Measurements from ENCODE around the gene PLXNC1.

Gene PLXNC1

DNA sequence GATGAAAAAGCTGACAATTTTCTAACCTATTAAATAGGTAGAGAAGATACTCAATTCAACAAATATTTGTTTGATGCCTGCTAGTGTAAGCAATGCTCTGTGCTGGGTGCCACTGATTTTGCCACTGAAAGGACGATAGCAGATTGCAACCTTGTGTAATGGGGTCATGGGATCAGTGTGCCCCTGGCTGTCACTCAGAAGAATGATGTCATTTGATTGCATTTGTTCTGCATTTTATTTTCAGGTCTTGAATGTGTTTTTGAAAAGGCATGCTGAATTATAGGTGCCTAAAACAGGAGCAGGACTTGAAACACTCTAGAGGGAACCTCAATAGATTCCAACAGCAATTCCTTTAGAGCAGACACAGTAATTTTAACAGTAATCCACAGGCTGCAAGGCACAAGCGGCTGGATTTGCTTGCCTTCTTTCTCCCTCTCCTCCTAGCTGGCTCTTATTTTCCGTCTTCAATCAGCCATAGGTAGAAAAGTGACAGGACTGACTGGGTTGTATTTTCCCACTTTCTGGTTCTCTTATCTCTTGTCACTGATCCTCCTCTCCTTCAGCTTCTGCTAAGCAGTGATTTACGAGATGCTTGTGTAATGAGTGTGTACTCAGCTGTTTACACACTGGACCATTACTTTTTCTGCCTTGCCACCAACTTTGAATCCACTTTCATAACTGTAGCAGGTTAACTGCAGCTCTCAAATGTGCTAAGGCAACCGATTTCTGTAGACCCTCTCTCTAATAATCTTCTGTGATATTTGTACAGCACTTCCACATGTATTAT is 4.1 kb downstream of the PLXNC1 start:
- Histone ChIP-seq H3K36me3 (ENCODE audit: control insufficient read depth in 4 of 4, insufficient read depth in 4 of 4, low read length in 3 of 4) (peaks cover 0 to 5% (median 2%) of the 10 kb centered on the region in 4 experiments), H3K4me3 (ENCODE audit: control insufficient read depth in 1 of 7, extremely low read depth in 1 of 7, insufficient read depth in 4 of 7, low read depth in 2 of 7, low read length in 6 of 7) (peak overlapping the region in 3 of 7 experiments; percentile 27 to 93 (median 78)), H3K27ac (ENCODE audit: insufficient read depth in 1 of 2, low read depth in 1 of 2, low read length in 2 of 2, poor library complexity in 1 of 2, severe bottlenecking in 2 of 2) (no peak overlapping the region), H3K4me1 (ENCODE audit: control extremely low read depth in 1 of 4, control insufficient read depth in 4 of 4, insufficient read depth in 4 of 4, low read length in 3 of 4) (peaks cover 9 to 53% (median 49%) of the 10 kb centered on the region in 4 experiments), H3K27me3 (replicated peaks in 2 of 5; ENCODE audit: control insufficient read depth in 4 of 5, insufficient read depth in 5 of 5, low read length in 4 of 5) (no peaks in the 10 kb centered on the region), H3K9me3 (ENCODE audit: control extremely low read depth in 1 of 5, control insufficient read depth in 4 of 5, insufficient read depth in 2 of 5, low read depth in 1 of 5, low read length in 4 of 5) (no peaks in the 10 kb centered on the region)
- CTCF ChIA-PET, result interaction anchor here (1.1 to 12.5 kb wide), 9 partner anchors 10 to 283 kb away, joined by 3 to 193 read pairs (median 4); no protein-coding TSS in a partner anchor
- POLR2A ChIA-PET, result interaction anchor here (0.6 to 1.1 kb wide), 2 partner anchors 26 to 476 kb away, joined by 3 to 4 read pairs; no protein-coding TSS in a partner anchor
- peak in 2 of 3 donors; percentile 46 to 59 for DNase-seq
- WGBS (ENCODE audit: insufficient coverage), result 22% methylated on average over 1 of the region's 5 CpGs

DNA sequence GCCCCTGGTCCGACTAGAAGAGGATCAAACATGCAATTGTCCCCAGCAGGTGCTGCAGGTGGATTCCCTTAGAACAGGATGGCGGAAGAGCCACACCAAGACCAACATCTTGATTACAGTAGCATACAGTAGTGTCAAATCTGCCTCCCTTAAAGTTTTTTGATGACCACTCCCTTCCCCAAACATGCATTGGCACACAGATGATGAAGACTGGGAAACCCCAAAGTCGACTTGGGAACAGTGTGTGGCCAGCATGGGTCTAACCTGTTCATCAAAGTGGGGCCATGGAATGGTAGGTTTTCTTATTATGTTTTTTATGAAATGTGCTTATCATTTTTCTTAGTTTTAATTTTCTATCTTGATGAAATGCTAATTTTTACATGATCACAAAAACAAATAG is 8.8 kb downstream of the PLXNC1 start:
- H3K4me1 ChIP-seq (ENCODE audit: control extremely low read depth in 1 of 4, control insufficient read depth in 4 of 4, insufficient read depth in 4 of 4, low read length in 3 of 4), result peaks cover 10 to 41% (median 30%) of the 10 kb centered on the region in 4 experiments
- POLR2A ChIA-PET, result interaction anchor here (0.5 kb wide), 1 partner anchor 17 kb away, joined by 3 read pairs; no protein-coding TSS in a partner anchor
- H3K9me3 ChIP-seq (ENCODE audit: control extremely low read depth in 1 of 5, control insufficient read depth in 4 of 5, insufficient read depth in 2 of 5, low read depth in 1 of 5, low read length in 4 of 5), result no peaks in the 10 kb centered on the region
- peaks cover 0 to 5% (median 2%) of the 10 kb centered on the region in 4 experiments for H3K36me3 ChIP-seq (ENCODE audit: control insufficient read depth in 4 of 4, insufficient read depth in 4 of 4, low read length in 3 of 4)
- CTCF ChIA-PET, result interaction anchor here (0.9 to 12.5 kb wide), 5 partner anchors 8 to 23 kb away, joined by 3 to 193 read pairs (median 8); no protein-coding TSS in a partner anchor
- WGBS (ENCODE audit: insufficient coverage), result 81% methylated on average over 3 of the region's 3 CpGs
- no peaks in the 10 kb centered on the region for H3K27me3 ChIP-seq (replicated peaks in 2 of 5; ENCODE audit: control insufficient read depth in 4 of 5, insufficient read depth in 5 of 5, low read length in 4 of 5)
- DNase-seq, result no peak
- no peak overlapping the region for H3K27ac ChIP-seq (ENCODE audit: insufficient read depth in 1 of 2, low read depth in 1 of 2, low read length in 2 of 2, poor library complexity in 1 of 2, severe bottlenecking in 2 of 2)
- H3K4me3 ChIP-seq (ENCODE audit: control insufficient read depth in 1 of 7, extremely low read depth in 1 of 7, insufficient read depth in 4 of 7, low read depth in 2 of 7, low read length in 6 of 7), result no peak overlapping the region

DNA sequence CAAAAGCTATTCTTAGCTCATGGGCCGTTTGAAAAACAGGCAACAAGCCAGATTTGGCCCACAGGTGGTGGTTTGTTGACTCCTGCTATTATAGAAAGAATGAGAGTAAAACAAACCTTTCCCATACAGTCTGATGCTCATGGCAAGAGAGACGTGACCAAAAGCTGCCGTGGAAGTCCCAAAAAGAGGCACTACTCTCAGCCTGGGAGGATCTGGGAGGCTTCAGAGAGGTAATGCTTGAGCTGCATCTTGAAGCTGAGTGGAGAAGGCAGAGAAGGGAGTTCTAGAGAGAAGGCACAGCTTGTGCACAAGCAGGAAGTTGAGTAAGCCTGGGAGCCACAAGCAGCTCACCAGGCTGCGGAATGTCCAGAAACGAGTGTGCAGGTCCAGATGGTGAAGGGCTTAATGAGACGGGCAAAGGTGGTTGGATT is 9.6 kb downstream of the PLXNC1 start:
- 5% methylated on average over 4 of the region's 6 CpGs for WGBS (ENCODE audit: insufficient coverage)
- peaks cover 6 to 35% (median 27%) of the 10 kb centered on the region in 4 experiments for H3K4me1 ChIP-seq (ENCODE audit: control extremely low read depth in 1 of 4, control insufficient read depth in 4 of 4, insufficient read depth in 4 of 4, low read length in 3 of 4)
- ChIA-PET POLR2A (no interaction called here), CTCF (interaction anchor here (0.9 to 12.5 kb wide), 8 partner anchors 9 to 52 kb away, joined by 3 to 193 read pairs (median 3); no protein-coding TSS in a partner anchor)
- peak in 2 of 3 donors; percentile 76 to 86 for DNase-seq
- H3K9me3 ChIP-seq (ENCODE audit: control extremely low read depth in 1 of 5, control insufficient read depth in 4 of 5, insufficient read depth in 2 of 5, low read depth in 1 of 5, low read length in 4 of 5), result no peaks in the 10 kb centered on the region
- H3K4me3 ChIP-seq (ENCODE audit: control insufficient read depth in 1 of 7, extremely low read depth in 1 of 7, insufficient read depth in 4 of 7, low read depth in 2 of 7, low read length in 6 of 7), result peak overlapping the region in 5 of 7 experiments; percentile 30 to 53 (median 33)
- H3K36me3 ChIP-seq (ENCODE audit: control insufficient read depth in 4 of 4, insufficient read depth in 4 of 4, low read length in 3 of 4), result peaks cover 0 to 5% (median 2%) of the 10 kb centered on the region in 4 experiments
- peak overlapping the region; percentile 29 to 66 for H3K27ac ChIP-seq (ENCODE audit: insufficient read depth in 1 of 2, low read depth in 1 of 2, low read length in 2 of 2, poor library complexity in 1 of 2, severe bottlenecking in 2 of 2)
- H3K27me3 ChIP-seq (replicated peaks in 2 of 5; ENCODE audit: control insufficient read depth in 4 of 5, insufficient read depth in 5 of 5, low read length in 4 of 5), result no peaks in the 10 kb centered on the region

DNA sequence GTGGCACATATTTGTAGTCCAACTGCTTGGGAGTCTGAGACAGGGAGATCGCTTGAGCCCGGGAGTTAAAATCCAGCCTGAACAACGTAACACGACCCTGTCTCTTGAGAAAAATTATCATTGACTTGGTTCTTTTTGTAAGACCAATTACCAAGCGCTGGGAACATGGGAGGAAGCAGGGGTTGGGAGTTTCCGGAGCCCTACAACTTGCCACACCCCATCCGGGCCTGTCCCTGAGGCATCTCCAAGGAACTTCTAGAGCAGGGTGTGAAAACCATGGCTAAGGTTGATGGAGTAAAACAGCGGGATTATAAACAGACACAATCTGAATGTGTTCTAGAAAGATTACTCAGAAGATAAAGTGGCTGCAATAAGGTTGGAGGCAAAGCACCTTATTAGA is 10.3 kb downstream of the PLXNC1 start:
- ChIA-PET POLR2A (no interaction called here), CTCF (interaction anchor here (1.0 to 12.5 kb wide), 7 partner anchors 9 to 52 kb away, joined by 3 to 193 read pairs (median 3); no protein-coding TSS in a partner anchor)
- peak overlapping the region in 1 of 2 experiments; percentile 66 for H3K27ac ChIP-seq (ENCODE audit: insufficient read depth in 1 of 2, low read depth in 1 of 2, low read length in 2 of 2, poor library complexity in 1 of 2, severe bottlenecking in 2 of 2)
- no peak overlapping the region for H3K4me3 ChIP-seq (ENCODE audit: control insufficient read depth in 1 of 7, extremely low read depth in 1 of 7, insufficient read depth in 4 of 7, low read depth in 2 of 7, low read length in 6 of 7)
- WGBS (ENCODE audit: insufficient coverage), result 75% methylated on average over 8 of the region's 8 CpGs
- no peak for DNase-seq
- H3K36me3 ChIP-seq (ENCODE audit: control insufficient read depth in 4 of 4, insufficient read depth in 4 of 4, low read length in 3 of 4), result peaks cover 0 to 2% (median 0%) of the 10 kb centered on the region in 4 experiments
- no peaks in the 10 kb centered on the region for H3K9me3 ChIP-seq (ENCODE audit: control extremely low read depth in 1 of 5, control insufficient read depth in 4 of 5, insufficient read depth in 2 of 5, low read depth in 1 of 5, low read length in 4 of 5)
- H3K27me3 ChIP-seq (replicated peaks in 2 of 5; ENCODE audit: control insufficient read depth in 4 of 5, insufficient read depth in 5 of 5, low read length in 4 of 5), result no peaks in the 10 kb centered on the region
- peaks cover 6 to 35% (median 24%) of the 10 kb centered on the region in 4 experiments for H3K4me1 ChIP-seq (ENCODE audit: control extremely low read depth in 1 of 4, control insufficient read depth in 4 of 4, insufficient read depth in 4 of 4, low read length in 3 of 4)

DNA sequence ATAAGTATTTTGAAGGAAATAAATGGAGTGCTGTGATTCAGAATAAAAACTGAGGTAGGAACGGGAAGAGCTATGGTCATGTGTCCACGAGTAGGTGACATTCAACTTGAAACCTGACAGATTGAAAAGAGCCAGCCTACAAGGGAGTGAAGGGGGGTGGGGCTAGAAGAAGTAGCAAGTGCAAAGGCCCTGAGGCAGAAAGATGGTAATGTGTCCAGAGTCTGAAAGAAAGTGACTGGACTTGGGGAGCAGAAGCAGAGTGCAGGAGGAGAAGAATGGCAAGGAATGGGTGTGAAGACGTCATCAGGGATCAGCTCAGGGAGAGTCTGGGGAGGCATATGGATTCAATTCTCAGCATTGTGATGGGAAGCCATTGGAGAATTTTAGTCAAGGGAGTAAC is 13.7 kb downstream of the PLXNC1 start:
- WGBS (ENCODE audit: insufficient coverage), result 96% methylated on average over 3 of the region's 3 CpGs
- no peak overlapping the region for H3K27ac ChIP-seq (ENCODE audit: insufficient read depth in 1 of 2, low read depth in 1 of 2, low read length in 2 of 2, poor library complexity in 1 of 2, severe bottlenecking in 2 of 2)
- H3K27me3 ChIP-seq (replicated peaks in 2 of 5; ENCODE audit: control insufficient read depth in 4 of 5, insufficient read depth in 5 of 5, low read length in 4 of 5), result no peaks in the 10 kb centered on the region
- peaks cover 12 to 36% (median 29%) of the 10 kb centered on the region in 4 experiments for H3K4me1 ChIP-seq (ENCODE audit: control extremely low read depth in 1 of 4, control insufficient read depth in 4 of 4, insufficient read depth in 4 of 4, low read length in 3 of 4)
- no peak for DNase-seq
- H3K4me3 ChIP-seq (ENCODE audit: control insufficient read depth in 1 of 7, extremely low read depth in 1 of 7, insufficient read depth in 4 of 7, low read depth in 2 of 7, low read length in 6 of 7), result no peak overlapping the region
- H3K36me3 ChIP-seq (ENCODE audit: control insufficient read depth in 4 of 4, insufficient read depth in 4 of 4, low read length in 3 of 4), result peaks cover 0 to 1% (median 0%) of the 10 kb centered on the region in 4 experiments
- POLR2A ChIA-PET, result no interaction called here
- H3K9me3 ChIP-seq (ENCODE audit: control extremely low read depth in 1 of 5, control insufficient read depth in 4 of 5, insufficient read depth in 2 of 5, low read depth in 1 of 5, low read length in 4 of 5), result no peaks in the 10 kb centered on the region
- CTCF ChIA-PET, result interaction anchor here (1.0 to 4.8 kb wide), 3 partner anchors 11 to 49 kb away, joined by 3 to 20 read pairs (median 7); no protein-coding TSS in a partner anchor

DNA sequence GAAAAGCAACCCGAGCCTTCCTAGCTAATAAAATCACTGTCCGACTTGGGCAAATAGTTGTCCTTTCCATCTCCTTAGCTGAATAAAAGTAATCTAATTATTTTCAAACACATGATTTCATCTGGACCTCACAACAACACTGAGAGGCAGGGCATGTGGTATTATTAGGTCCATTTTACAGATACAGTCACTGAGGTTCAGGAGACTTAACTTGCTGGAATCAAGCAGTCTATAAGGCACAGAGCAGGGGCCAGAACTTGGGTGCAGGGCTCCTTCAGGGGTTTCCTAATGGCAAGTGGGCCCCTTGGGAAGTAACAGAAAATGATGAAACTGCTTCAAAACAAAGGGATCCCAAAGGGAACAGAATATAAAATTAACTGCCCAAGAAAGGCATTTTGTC is 15.5 kb downstream of the PLXNC1 start:
- peaks cover 9 to 30% (median 27%) of the 10 kb centered on the region in 4 experiments for H3K4me1 ChIP-seq (ENCODE audit: control extremely low read depth in 1 of 4, control insufficient read depth in 4 of 4, insufficient read depth in 4 of 4, low read length in 3 of 4)
- WGBS (ENCODE audit: insufficient coverage), result 100% methylated on average over 1 of the region's 2 CpGs
- no peaks in the 10 kb centered on the region for H3K9me3 ChIP-seq (ENCODE audit: control extremely low read depth in 1 of 5, control insufficient read depth in 4 of 5, insufficient read depth in 2 of 5, low read depth in 1 of 5, low read length in 4 of 5)
- no peak for DNase-seq
- H3K27ac ChIP-seq (ENCODE audit: insufficient read depth in 1 of 2, low read depth in 1 of 2, low read length in 2 of 2, poor library complexity in 1 of 2, severe bottlenecking in 2 of 2), result no peak overlapping the region
- no peak overlapping the region for H3K4me3 ChIP-seq (ENCODE audit: control insufficient read depth in 1 of 7, extremely low read depth in 1 of 7, insufficient read depth in 4 of 7, low read depth in 2 of 7, low read length in 6 of 7)
- POLR2A ChIA-PET, result no interaction called here
- CTCF ChIA-PET, result interaction anchor here (1.3 to 13.5 kb wide), 4 partner anchors 9 to 29 kb away, joined by 3 to 193 read pairs (median 12); partner anchors contain the start of gene PLXNC1
- H3K36me3 ChIP-seq (ENCODE audit: control insufficient read depth in 4 of 4, insufficient read depth in 4 of 4, low read length in 3 of 4), result peaks cover 0 to 2% (median 0%) of the 10 kb centered on the region in 4 experiments
- no peaks in the 10 kb centered on the region for H3K27me3 ChIP-seq (replicated peaks in 2 of 5; ENCODE audit: control insufficient read depth in 4 of 5, insufficient read depth in 5 of 5, low read length in 4 of 5)
